Brain microvascular endothelial cell (primary cell): ENCODE results near the gene SPIRE1.
"Not testable (repeated sequence)": the region's sequence is repeated elsewhere in the genome, so short reads cannot be mapped to it uniquely, and the experiment has no call there.

ENCODE experiments used
- DNase-seq: peaks from one replicate; pipeline ENCODE4 v3.0.0-alpha.2; 2020
- H3K27ac ChIP-seq: fragments of 250-450 bp; sonication (Bioruptor Pico); 2 replicates; pipeline ENCODE4 v1.5.1; 2020; ENCODE audit warnings: mild to moderate bottlenecking, moderate library complexity
- H3K27me3 ChIP-seq: fragments of 250-450 bp; sonication (Bioruptor Pico); replicated peaks from 2 replicates; pipeline ENCODE4 v1.5.1; 2020; ENCODE audit warnings: mild to moderate bottlenecking
- H3K36me3 ChIP-seq: fragments of 250-450 bp; sonication (Bioruptor Pico); replicated peaks from 2 replicates; pipeline ENCODE4 v1.5.1; 2020; ENCODE audit warnings: mild to moderate bottlenecking
- H3K4me3 ChIP-seq: 2 replicates; pipeline ENCODE4 v1.5.1; 2011; ENCODE audit warnings: low read depth, mild to moderate bottlenecking, control low read depth, low read length, moderate library complexity
- in situ Hi-C: cut with HindIII; loops from 2 replicates; pipeline ENCODE4 v1.10.0; 2017; ENCODE audit warnings: low sequenced_read_pairs, low pct_ligation_motif_present
- TF ChIP-seq, protein P1 (sequence below): IDR thresholded peaks from 2 replicates; pipeline ENCODE4 v1.5.1; 2011; ENCODE audit warnings: low read depth, mild to moderate bottlenecking, moderate library complexity, low read length, control low read depth, inconsistent platforms; ENCODE audit errors: missing control alignments

SPIRE1 gene

DNA sequence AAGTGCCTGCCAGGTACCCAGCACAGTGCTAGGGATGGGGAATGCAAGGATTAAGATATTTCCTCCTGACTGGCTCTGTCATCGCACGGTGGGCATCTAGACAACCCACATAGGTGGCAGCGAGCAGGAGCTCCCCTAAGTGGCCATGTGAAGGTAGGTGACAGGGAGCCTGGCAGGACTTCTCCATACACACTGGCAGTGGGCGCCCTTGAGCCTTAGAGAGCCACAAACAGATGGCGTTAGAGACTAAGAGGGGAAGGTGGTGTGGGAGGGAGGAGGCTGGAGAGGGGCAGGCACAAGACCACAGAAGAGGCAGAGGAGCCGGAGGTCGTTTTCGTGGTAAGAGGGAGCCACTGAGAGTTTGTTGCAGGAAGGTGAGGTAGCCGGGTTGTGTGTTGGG, 235.0 kb downstream of the SPIRE1 start:
- TF ChIP-seq, protein P1, sequence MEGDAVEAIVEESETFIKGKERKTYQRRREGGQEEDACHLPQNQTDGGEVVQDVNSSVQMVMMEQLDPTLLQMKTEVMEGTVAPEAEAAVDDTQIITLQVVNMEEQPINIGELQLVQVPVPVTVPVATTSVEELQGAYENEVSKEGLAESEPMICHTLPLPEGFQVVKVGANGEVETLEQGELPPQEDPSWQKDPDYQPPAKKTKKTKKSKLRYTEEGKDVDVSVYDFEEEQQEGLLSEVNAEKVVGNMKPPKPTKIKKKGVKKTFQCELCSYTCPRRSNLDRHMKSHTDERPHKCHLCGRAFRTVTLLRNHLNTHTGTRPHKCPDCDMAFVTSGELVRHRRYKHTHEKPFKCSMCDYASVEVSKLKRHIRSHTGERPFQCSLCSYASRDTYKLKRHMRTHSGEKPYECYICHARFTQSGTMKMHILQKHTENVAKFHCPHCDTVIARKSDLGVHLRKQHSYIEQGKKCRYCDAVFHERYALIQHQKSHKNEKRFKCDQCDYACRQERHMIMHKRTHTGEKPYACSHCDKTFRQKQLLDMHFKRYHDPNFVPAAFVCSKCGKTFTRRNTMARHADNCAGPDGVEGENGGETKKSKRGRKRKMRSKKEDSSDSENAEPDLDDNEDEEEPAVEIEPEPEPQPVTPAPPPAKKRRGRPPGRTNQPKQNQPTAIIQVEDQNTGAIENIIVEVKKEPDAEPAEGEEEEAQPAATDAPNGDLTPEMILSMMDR: peak; percentile 22
- H3K27ac ChIP-seq: no peak overlapping the region
- H3K27me3 ChIP-seq: no peaks in the 10 kb centered on the region
- DNase-seq: no peak
- H3K4me3 ChIP-seq: no peak overlapping the region
- in situ Hi-C loops: no loop called here
- H3K36me3 ChIP-seq: peaks cover 2% of the 10 kb centered on the region

DNA sequence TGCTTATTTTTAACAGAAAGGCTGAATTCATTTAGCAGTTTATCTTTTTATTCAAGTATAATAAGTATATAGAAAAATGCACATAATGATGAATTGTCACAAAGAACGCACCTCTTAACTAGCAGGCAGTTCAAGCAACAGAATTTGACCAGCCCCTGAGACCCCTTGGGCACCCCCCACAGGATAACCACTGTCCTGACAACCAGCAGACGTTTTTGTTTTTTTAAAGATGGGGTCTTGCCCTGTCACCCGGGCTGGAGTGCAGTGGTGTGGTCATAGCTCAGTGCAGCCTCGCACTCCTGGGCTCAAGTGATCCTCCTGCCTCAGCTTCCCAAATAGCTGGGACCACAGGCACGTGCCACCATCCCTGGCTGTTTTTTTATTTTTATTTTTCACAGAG, 236.2 kb downstream of the SPIRE1 start:
- no peak overlapping the region for H3K4me3 ChIP-seq
- in situ Hi-C loops: no loop called here
- no peak overlapping the region for H3K27ac ChIP-seq
- no peak for DNase-seq
- no peaks in the 10 kb centered on the region for H3K27me3 ChIP-seq
- no peaks in the 10 kb centered on the region for H3K36me3 ChIP-seq
- TF ChIP-seq, protein P1: no peak

DNA sequence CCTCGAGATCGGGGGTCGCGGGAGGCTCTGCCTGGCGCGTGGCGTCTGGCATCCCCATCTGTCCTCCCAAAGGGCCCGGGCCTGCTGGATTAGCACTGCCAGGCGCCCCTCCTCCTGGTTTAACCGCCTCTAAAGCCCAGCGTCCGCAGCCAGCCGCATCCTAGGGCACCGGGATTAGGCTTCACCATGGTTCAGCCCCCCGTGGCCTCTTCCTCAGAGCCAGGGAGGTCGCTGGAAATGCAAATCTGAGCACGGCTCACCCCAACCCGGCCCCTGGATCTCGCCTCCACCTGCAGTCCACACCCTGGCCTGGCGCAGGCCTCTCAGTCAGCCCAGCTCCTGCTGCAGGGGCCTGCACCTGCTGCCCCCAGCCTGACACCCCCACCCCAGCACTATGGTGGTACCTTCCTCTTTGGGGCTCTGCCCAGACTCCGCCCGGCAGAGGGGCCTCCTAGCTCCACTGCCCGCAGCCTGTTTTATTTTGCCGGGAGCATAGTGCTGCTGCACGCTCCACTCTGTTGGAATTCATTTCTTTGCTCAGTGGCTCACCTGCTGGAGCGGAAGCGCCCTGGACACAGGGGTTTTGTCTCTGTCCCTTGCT, 237.0 kb downstream of the SPIRE1 start:
- TF ChIP-seq, protein P1: no peak
- H3K27me3 ChIP-seq: no peaks in the 10 kb centered on the region
- H3K4me3 ChIP-seq: peak overlapping the region; percentile 24
- no peak overlapping the region for H3K27ac ChIP-seq
- in situ Hi-C loops: no loop called here
- DNase-seq: no peak
- H3K36me3 ChIP-seq: no peaks in the 10 kb centered on the region

DNA sequence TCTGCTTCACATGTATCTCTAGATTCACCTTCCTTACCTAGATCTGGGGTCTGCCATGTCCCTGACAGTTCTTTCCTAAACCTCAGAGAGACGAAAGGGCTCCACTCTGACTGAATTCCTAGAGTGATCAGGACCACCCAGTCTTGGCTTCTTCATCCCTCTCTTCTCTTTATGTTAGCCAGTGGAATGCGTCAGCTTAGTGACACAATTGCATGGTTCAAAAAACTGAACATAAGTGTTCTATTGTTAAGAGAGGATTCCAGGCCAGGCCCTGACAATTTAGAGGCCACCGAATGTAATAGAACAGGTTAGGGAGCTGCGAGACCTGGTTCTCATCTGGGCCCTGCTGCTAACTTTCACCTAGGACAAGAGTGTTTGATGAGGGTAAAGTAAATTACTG, 240.2 kb downstream of the SPIRE1 start:
- Histone ChIP-seq H3K4me3 (no peak overlapping the region), H3K27ac (no peak overlapping the region), H3K36me3 (no peaks in the 10 kb centered on the region), H3K27me3 (no peaks in the 10 kb centered on the region)
- in situ Hi-C loops: no loop called here
- TF ChIP-seq, protein P1: no peak
- DNase-seq: no peak

DNA sequence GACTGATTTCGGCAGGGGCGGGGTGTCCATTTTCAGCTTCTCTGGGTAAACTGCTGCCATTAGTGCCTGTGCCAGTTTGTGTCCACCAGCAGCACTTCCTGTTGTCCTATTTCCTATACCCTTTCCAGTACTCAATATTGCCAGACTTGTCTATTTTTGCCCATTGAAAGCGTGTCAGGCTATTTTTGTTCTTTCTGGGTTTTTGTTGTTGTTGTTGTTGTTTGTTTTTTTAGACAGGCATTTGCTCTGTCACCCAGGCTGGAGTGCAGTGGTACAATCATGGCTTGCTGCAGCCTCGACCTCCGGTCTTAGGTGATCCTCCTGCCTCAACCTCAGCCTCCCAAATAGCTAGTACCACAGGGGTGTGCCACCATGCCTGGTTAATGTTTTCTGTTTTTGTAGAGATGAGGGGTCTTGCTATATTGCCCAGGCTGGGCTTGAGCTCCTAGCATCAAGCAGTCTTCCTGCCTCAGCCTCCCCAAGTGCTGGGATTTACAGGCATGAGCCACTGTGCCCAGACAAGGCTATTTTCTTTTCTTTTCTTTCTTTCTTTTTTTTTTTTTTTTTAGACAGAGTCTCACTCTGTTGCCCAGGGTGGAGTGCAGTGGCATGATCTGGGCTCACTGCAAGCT, 241.7 kb downstream of the SPIRE1 start:
- Histone ChIP-seq H3K36me3 (no peaks in the 10 kb centered on the region), H3K4me3 (no peak overlapping the region), H3K27me3 (no peaks in the 10 kb centered on the region), H3K27ac (no peak overlapping the region)
- TF ChIP-seq, protein P1: no peak
- no peak for DNase-seq
- in situ Hi-C loops: no loop called here

DNA sequence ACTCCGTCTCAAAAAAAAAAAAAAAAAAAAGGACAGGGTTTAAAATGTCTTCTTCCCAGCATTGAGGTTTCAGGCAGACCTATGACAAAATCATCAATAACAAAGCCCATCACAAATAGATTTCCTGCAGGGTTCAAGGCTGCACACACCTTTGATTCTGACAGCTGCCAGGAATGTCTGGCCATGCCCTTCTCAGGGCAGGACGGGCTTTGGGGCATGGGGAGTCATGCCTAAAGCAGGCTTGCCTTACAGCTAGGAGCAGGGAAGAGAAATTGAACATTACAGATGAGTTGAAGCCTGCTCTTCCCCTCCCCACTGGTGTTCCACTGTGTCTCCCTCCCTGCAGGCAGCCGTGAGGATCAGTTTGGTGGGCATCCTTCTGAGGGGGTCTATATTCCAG, 246.5 kb downstream of the SPIRE1 start:
- TF ChIP-seq, protein P1: no peak
- Histone ChIP-seq H3K27me3 (no peaks in the 10 kb centered on the region), H3K36me3 (no peaks in the 10 kb centered on the region), H3K4me3 (no peak overlapping the region), H3K27ac (no peak overlapping the region)
- in situ Hi-C loops: no loop called here
- no peak for DNase-seq

DNA sequence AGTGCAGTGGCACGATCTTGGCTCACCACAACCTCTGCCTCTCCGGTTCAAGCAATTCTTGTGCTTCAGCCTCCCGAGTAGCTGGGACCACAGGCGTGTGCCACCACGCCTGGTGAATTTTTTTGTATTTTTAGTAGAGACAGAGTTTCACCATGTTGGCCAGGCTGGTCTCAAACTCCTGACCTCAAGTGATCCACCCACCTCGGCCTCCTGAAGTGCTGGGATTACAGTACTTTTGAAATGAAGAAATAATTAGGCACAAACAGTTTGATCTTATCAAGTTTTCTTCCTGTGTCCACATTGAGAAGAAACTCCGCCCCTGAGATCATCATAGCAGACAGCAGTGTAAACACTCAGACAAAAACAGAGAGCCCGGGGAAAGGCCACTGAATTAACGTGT, 247.2 kb downstream of the SPIRE1 start:
- H3K27me3 ChIP-seq, H3K27ac ChIP-seq, H3K4me3 ChIP-seq, H3K36me3 ChIP-seq, DNase-seq, in situ Hi-C loops: not testable (repeated sequence)
